ENCODE measurements around the gene NF2.

The NF2 gene

GRCh38 chr22:29574762-29575450 is 28.5 kb upstream of the NF2 start:
- Histone ChIP-seq H3K4me3 (ENCODE audit: low read length) (no peak overlapping the region), H4K20me1 (ENCODE audit: control insufficient read depth, insufficient read depth, low read depth, low read length) (no peaks in the 10 kb centered on the region), H3K27me3 (ENCODE audit: control insufficient read depth, low read length) (no peaks in the 10 kb centered on the region), H3F3A (ENCODE audit: control insufficient read depth, insufficient read depth) (no peaks in the 10 kb centered on the region), H3K36me3 (ENCODE audit: control insufficient read depth, low read length) (no peaks in the 10 kb centered on the region), H3K4me2 (ENCODE audit: low read length) (no peak overlapping the region), H3K27ac (ENCODE audit: low read depth, low read length) (no peak overlapping the region), H3K4me1 (ENCODE audit: control insufficient read depth, low read length) (peaks cover 2% of the 10 kb centered on the region), H3K9me3 (ENCODE audit: control insufficient read depth, insufficient read depth, low read length) (no peaks in the 10 kb centered on the region), H3K9me2 (replicated peaks; ENCODE audit: control insufficient read depth, low read length) (no peaks in the 10 kb centered on the region), H3K79me2 (ENCODE audit: control insufficient read depth, low read length) (no peaks in the 10 kb centered on the region)
- TF ChIP-seq, protein P1, sequence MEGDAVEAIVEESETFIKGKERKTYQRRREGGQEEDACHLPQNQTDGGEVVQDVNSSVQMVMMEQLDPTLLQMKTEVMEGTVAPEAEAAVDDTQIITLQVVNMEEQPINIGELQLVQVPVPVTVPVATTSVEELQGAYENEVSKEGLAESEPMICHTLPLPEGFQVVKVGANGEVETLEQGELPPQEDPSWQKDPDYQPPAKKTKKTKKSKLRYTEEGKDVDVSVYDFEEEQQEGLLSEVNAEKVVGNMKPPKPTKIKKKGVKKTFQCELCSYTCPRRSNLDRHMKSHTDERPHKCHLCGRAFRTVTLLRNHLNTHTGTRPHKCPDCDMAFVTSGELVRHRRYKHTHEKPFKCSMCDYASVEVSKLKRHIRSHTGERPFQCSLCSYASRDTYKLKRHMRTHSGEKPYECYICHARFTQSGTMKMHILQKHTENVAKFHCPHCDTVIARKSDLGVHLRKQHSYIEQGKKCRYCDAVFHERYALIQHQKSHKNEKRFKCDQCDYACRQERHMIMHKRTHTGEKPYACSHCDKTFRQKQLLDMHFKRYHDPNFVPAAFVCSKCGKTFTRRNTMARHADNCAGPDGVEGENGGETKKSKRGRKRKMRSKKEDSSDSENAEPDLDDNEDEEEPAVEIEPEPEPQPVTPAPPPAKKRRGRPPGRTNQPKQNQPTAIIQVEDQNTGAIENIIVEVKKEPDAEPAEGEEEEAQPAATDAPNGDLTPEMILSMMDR (IDR thresholded peaks at IDR 0.05; ENCODE audit: low read depth, low read length, poor library complexity, severe bottlenecking), result no peak
- no peak for TF ChIP-seq EZH2phosphoT487 (IDR thresholded peaks at IDR 0.05; ENCODE audit: borderline replicate concordance, low read length)

DNA sequence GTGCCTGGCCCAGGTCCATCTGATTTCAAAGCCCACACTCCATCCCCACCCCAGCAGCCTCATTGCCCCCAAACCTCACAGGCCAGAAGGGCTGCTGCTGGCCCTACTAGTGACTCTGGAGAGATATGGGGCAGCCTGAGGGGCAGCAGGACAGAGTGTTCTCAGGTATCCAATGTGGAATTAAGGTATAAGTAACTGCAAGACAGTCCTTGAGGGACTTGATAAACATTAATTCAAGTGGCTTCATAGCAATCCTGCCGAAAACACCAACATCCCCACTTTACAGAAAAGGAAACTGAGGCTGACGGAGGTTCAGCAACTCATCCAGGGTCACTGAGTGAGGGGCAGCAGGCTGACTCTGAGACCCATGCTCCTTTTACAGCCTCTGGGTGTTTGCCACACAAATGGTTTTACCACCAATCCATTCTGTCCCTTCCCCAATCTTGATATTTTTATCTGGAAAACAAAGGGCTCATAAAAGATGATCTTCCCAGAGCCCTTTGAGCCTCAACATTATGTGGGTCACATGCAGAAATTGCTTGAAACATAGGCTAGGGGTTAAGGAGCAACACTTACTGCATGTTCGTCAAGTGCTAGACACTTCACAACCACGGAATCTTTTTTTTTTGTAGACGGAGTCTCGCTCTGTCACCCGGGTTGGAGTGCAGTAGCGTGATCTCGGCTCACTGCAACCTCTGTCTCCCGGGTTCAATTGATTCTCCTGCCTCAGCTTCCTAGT is 24.8 kb upstream of the NF2 start:
- Histone ChIP-seq H3K79me2 (ENCODE audit: control insufficient read depth, low read length) (peaks cover 5% of the 10 kb centered on the region; the same call in 1 of the 2 replicates), H3K4me1 (ENCODE audit: control insufficient read depth, low read length) (peaks cover 18% of the 10 kb centered on the region), H3K4me3 (ENCODE audit: low read length) (no peak overlapping the region), H4K20me1 (ENCODE audit: control insufficient read depth, insufficient read depth, low read depth, low read length) (no peaks in the 10 kb centered on the region), H3K36me3 (ENCODE audit: control insufficient read depth, low read length) (no peaks in the 10 kb centered on the region), H3K27me3 (ENCODE audit: control insufficient read depth, low read length) (no peaks in the 10 kb centered on the region), H3K4me2 (ENCODE audit: low read length) (no peak overlapping the region), H3K9me2 (replicated peaks; ENCODE audit: control insufficient read depth, low read length) (no peaks in the 10 kb centered on the region), H3F3A (ENCODE audit: control insufficient read depth, insufficient read depth) (no peaks in the 10 kb centered on the region), H3K9me3 (ENCODE audit: control insufficient read depth, insufficient read depth, low read length) (no peaks in the 10 kb centered on the region), H3K27ac (ENCODE audit: low read depth, low read length) (no peak overlapping the region)
- TF ChIP-seq EZH2phosphoT487 (IDR thresholded peaks at IDR 0.05; ENCODE audit: borderline replicate concordance, low read length), result no peak
- TF ChIP-seq, protein P1 (IDR thresholded peaks at IDR 0.05; ENCODE audit: low read depth, low read length, poor library complexity, severe bottlenecking), result no peak

GRCh38 chr22:29580200-29580810 is 23.1 kb upstream of the NF2 start:
- H3K9me3 ChIP-seq (ENCODE audit: control insufficient read depth, insufficient read depth, low read length), result no peaks in the 10 kb centered on the region
- H3F3A ChIP-seq (ENCODE audit: control insufficient read depth, insufficient read depth), result no peaks in the 10 kb centered on the region
- no peaks in the 10 kb centered on the region for H3K27me3 ChIP-seq (ENCODE audit: control insufficient read depth, low read length)
- H3K36me3 ChIP-seq (ENCODE audit: control insufficient read depth, low read length), result no peaks in the 10 kb centered on the region
- no peaks in the 10 kb centered on the region for H4K20me1 ChIP-seq (ENCODE audit: control insufficient read depth, insufficient read depth, low read depth, low read length)
- H3K9me2 ChIP-seq (replicated peaks; ENCODE audit: control insufficient read depth, low read length), result no peaks in the 10 kb centered on the region
- H3K4me2 ChIP-seq (ENCODE audit: low read length), result peak overlapping the region; percentile 75
- H3K27ac ChIP-seq (ENCODE audit: low read depth, low read length), result no peak overlapping the region
- TF ChIP-seq, protein P1 (IDR thresholded peaks at IDR 0.05; ENCODE audit: low read depth, low read length, poor library complexity, severe bottlenecking), result no peak
- no peak for TF ChIP-seq EZH2phosphoT487 (IDR thresholded peaks at IDR 0.05; ENCODE audit: borderline replicate concordance, low read length)
- peak overlapping the region; percentile 87 for H3K4me3 ChIP-seq (ENCODE audit: low read length)
- peaks cover 18% of the 10 kb centered on the region for H3K4me1 ChIP-seq (ENCODE audit: control insufficient read depth, low read length)
- H3K79me2 ChIP-seq (ENCODE audit: control insufficient read depth, low read length), result peaks cover 5% of the 10 kb centered on the region; the same call in 1 of the 2 replicates
